ENCODE results near the gene TLX2. TPM values are rescaled to one million over a fixed set of nuclear protein-coding genes. Genes with fewer than 3 reads are reported as not detected.

Gene TLX2
- total and polyA plus RNA-seq, 2 of the 13 experiments (the other 11 are each of a cell fraction or from before 2014, with no cell fraction given) = 0.05 to 0.20 TPM

DNA sequence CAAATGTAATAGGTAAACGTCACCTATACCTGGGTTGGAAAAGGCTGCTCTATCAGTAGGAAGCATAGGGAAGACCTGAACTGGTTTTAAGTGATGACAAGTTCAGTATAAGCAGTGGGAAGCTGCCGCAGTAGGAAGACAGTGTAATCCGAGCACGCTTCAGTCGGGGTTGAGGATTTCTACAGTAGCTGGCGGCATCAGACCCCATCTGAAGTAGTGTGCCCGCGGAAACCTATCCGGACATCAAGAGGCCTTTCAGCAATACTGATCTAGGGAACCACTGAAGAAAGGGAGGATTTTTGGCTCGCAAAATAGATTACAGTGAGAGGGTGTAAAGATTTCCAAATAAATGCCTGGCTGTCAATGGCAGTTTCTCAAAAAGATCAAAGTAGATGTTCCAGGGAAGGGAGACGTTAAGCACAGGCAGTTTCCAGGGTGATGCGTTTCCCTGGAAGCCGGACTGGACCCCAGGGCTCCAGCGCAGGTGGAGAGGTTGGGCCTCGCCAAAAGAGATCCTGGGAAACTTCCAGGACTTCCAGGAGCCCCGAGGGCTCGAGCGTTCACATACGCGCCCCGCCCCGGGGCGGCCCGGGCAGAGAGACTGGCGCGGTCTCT, 34.1 kb downstream of the TLX2 start (continued):
- TF ChIP-seq, protein P1, sequence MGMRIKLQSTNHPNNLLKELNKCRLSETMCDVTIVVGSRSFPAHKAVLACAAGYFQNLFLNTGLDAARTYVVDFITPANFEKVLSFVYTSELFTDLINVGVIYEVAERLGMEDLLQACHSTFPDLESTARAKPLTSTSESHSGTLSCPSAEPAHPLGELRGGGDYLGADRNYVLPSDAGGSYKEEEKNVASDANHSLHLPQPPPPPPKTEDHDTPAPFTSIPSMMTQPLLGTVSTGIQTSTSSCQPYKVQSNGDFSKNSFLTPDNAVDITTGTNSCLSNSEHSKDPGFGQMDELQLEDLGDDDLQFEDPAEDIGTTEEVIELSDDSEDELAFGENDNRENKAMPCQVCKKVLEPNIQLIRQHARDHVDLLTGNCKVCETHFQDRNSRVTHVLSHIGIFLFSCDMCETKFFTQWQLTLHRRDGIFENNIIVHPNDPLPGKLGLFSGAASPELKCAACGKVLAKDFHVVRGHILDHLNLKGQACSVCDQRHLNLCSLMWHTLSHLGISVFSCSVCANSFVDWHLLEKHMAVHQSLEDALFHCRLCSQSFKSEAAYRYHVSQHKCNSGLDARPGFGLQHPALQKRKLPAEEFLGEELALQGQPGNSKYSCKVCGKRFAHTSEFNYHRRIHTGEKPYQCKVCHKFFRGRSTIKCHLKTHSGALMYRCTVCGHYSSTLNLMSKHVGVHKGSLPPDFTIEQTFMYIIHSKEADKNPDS (CRISPR knock-in tag; IDR thresholded peaks at IDR 0.05) = no peak
- TF ChIP-seq, protein P2, sequence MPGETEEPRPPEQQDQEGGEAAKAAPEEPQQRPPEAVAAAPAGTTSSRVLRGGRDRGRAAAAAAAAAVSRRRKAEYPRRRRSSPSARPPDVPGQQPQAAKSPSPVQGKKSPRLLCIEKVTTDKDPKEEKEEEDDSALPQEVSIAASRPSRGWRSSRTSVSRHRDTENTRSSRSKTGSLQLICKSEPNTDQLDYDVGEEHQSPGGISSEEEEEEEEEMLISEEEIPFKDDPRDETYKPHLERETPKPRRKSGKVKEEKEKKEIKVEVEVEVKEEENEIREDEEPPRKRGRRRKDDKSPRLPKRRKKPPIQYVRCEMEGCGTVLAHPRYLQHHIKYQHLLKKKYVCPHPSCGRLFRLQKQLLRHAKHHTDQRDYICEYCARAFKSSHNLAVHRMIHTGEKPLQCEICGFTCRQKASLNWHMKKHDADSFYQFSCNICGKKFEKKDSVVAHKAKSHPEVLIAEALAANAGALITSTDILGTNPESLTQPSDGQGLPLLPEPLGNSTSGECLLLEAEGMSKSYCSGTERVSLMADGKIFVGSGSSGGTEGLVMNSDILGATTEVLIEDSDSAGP (CRISPR knock-in tag; IDR thresholded peaks at IDR 0.05; ENCODE audit: borderline replicate concordance) = no peak
- TF ChIP-seq FLYWCH1 (CRISPR knock-in tag; IDR thresholded peaks at IDR 0.05) = 0 out of 2 replicates have a peak, but pooled peaks have one; percentile 49
- TF ChIP-seq LCORL (IDR thresholded peaks at IDR 0.05) = no peak
- peak; percentile 66; the same call in 1 of the 2 replicates for TF ChIP-seq LCORL (CRISPR knock-in tag; IDR thresholded peaks at IDR 0.05)
- TF ChIP-seq, protein P3, sequence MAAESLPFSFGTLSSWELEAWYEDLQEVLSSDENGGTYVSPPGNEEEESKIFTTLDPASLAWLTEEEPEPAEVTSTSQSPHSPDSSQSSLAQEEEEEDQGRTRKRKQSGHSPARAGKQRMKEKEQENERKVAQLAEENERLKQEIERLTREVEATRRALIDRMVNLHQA (CRISPR knock-in tag; IDR thresholded peaks at IDR 0.05) = no peak
- no peak for TF ChIP-seq KLF16 (CRISPR knock-in tag; IDR thresholded peaks at IDR 0.05)
- TF ChIP-seq, protein P4, sequence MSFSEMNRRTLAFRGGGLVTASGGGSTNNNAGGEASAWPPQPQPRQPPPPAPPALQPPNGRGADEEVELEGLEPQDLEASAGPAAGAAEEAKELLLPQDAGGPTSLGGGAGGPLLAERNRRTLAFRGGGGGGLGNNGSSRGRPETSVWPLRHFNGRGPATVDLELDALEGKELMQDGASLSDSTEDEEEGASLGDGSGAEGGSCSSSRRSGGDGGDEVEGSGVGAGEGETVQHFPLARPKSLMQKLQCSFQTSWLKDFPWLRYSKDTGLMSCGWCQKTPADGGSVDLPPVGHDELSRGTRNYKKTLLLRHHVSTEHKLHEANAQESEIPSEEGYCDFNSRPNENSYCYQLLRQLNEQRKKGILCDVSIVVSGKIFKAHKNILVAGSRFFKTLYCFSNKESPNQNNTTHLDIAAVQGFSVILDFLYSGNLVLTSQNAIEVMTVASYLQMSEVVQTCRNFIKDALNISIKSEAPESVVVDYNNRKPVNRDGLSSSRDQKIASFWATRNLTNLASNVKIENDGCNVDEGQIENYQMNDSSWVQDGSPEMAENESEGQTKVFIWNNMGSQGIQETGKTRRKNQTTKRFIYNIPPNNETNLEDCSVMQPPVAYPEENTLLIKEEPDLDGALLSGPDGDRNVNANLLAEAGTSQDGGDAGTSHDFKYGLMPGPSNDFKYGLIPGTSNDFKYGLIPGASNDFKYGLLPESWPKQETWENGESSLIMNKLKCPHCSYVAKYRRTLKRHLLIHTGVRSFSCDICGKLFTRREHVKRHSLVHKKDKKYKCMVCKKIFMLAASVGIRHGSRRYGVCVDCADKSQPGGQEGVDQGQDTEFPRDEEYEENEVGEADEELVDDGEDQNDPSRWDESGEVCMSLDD (CRISPR knock-in tag; IDR thresholded peaks at IDR 0.05; ENCODE audit: borderline replicate concordance) = no peak
- TF ChIP-seq SOX6 (IDR thresholded peaks at IDR 0.05) = no peak
- peak; percentile 42; the same call in 1 of the 2 replicates for TF ChIP-seq SOX6 (CRISPR knock-in tag; IDR thresholded peaks at IDR 0.05)
- TF ChIP-seq KLF6 (CRISPR knock-in tag; IDR thresholded peaks at IDR 0.05) = no peak
- no peak for TF ChIP-seq PITX1 (CRISPR knock-in tag; IDR thresholded peaks at IDR 0.05)
- TF ChIP-seq, protein P5, sequence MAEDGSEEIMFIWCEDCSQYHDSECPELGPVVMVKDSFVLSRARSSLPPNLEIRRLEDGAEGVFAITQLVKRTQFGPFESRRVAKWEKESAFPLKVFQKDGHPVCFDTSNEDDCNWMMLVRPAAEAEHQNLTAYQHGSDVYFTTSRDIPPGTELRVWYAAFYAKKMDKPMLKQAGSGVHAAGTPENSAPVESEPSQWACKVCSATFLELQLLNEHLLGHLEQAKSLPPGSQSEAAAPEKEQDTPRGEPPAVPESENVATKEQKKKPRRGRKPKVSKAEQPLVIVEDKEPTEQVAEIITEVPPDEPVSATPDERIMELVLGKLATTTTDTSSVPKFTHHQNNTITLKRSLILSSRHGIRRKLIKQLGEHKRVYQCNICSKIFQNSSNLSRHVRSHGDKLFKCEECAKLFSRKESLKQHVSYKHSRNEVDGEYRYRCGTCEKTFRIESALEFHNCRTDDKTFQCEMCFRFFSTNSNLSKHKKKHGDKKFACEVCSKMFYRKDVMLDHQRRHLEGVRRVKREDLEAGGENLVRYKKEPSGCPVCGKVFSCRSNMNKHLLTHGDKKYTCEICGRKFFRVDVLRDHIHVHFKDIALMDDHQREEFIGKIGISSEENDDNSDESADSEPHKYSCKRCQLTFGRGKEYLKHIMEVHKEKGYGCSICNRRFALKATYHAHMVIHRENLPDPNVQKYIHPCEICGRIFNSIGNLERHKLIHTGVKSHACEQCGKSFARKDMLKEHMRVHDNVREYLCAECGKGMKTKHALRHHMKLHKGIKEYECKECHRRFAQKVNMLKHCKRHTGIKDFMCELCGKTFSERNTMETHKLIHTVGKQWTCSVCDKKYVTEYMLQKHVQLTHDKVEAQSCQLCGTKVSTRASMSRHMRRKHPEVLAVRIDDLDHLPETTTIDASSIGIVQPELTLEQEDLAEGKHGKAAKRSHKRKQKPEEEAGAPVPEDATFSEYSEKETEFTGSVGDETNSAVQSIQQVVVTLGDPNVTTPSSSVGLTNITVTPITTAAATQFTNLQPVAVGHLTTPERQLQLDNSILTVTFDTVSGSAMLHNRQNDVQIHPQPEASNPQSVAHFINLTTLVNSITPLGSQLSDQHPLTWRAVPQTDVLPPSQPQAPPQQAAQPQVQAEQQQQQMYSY (CRISPR knock-in tag; IDR thresholded peaks at IDR 0.05) = peak; percentile 72; the same call in 1 of the 2 replicates
- no peak for TF ChIP-seq BRD4 (CRISPR knock-in tag; IDR thresholded peaks at IDR 0.05)
- 0 out of 2 replicates have a peak, but pooled peaks have one; percentile 40 for TF ChIP-seq ZNF317 (CRISPR knock-in tag; IDR thresholded peaks at IDR 0.05)
- TF ChIP-seq BCL6 (CRISPR knock-in tag; IDR thresholded peaks at IDR 0.05) = 0 out of 2 replicates have a peak, but pooled peaks have one; percentile 15
- peak; percentile 23; the same call in 1 of the 2 replicates for TF ChIP-seq ZNF543 (CRISPR knock-in tag; IDR thresholded peaks at IDR 0.05)
- TF ChIP-seq HNRNPH1 (optimal IDR thresholded peaks at IDR 0.05; ENCODE audit: low read depth, low read length) = no peak

Measured in HepG2 (cell line).